Fibroblast of skin of scalp (primary cell): Measurements from ENCODE around the gene RIMOC1. TPM values are rescaled to one million over a fixed set of nuclear protein-coding genes. Genes with fewer than 3 reads are reported as not detected.

Experiments used
- DNase-seq: peaks from one replicate; pipeline ENCODE4 v3.0.0-alpha.2; 2013
- polyA plus RNA-seq, 2 experiments: library from polyadenylated mRNA; unstranded; fragments of 120-200 nt; gene quantifications; one replicate each; pipeline ENCODE4 v1.2.1, GENCODE V29; 2013; ENCODE audit not compliant: insufficient read length in 2 of 2

RIMOC1 gene, protein sequence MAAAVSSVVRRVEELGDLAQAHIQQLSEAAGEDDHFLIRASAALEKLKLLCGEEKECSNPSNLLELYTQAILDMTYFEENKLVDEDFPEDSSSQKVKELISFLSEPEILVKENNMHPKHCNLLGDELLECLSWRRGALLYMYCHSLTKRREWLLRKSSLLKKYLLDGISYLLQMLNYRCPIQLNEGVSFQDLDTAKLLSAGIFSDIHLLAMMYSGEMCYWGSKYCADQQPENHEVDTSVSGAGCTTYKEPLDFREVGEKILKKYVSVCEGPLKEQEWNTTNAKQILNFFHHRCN
- 19.4 TPM for polyA plus RNA-seq (2013, experiment 1 of 2; ENCODE audit: insufficient read length)
- polyA plus RNA-seq (2013, experiment 2 of 2; ENCODE audit: insufficient read length): 21.1 TPM

- DNase-seq: peak; percentile 100
Measured at GRCh38 chr5:41903892-41904799, at the start of gene RIMOC1. RIMOC1 (plus strand) TSS chr5:41904344; CDS start chr5:41904368, 24 bp downstream.

DNA sequence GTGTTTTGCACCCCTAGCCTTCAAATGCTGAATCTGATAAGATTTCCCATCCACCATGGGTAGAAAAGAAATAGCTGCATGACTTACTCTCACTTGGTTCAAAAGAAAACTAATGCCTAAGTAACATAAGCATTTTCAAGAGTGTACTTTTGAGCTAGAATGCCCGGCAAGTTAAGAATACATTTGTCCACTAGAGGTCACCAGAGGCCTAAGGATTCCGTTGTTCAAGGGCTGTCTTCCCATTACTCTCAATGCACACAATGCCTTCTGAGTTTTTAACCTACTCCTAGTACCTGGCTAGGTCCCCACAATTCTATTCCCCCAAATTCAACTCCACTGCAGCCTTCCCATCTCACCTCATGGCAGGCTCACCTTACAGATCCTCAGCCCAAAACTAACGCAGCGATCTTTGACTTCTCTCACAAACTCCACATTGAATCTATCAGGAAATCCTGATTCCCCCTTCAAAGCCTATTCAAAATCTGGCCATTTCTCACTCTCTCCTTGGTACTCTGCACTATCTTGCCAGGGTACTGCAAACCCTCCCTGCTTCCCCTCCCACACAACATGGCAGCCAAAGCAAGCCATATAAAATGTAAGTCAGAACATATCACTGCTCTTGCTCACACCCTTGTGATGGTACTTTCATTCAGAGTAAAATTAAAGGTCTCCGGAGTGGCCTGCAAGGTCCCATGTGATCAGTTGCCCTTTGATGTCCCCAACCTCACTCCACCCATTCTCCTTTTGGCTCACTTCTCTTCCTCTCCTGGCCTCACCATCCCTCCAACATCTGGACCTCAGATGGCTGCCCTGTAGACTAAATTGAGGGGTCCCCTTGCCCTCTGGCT, 47.3 kb upstream of the RIMOC1 start:
- DNase-seq: peak; percentile 62

DNA sequence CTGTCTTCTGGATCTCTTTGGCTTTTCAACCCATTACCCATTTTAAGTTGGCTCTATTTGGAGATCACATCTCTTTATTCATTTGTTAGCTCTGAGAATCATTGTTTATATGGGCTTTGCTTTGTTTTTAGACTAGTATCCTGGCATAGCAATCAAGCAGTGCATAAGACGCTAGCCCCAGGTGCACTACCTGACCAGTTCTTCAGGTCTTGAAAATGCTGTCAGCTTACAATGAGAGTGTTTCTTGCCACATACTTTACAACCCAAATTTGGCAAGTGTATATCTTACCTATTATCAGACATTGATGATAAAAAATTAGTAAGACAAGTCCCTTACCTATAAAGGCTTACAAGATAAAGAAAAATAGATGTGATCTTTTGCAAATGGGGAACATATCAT, 46.2 kb upstream of the RIMOC1 start:
- DNase-seq: no peak

- DNase-seq: no peak
Measured at GRCh38 chr5:41858890-41859289, 45.3 kb upstream of the RIMOC1 start.

- DNase-seq: peak; percentile 7
Measured at GRCh38 chr5:41863871-41864486, 40.2 kb upstream of the RIMOC1 start.

GRCh38 chr5:41869151-41869723, 34.9 kb upstream of the RIMOC1 start:
- DNase-seq: peak; percentile 9

- DNase-seq: peak; percentile 80
Measured at GRCh38 chr5:41869724-41870626, 34.2 kb upstream of the RIMOC1 start, which contains the start of gene OXCT1. OXCT1 (minus strand) TSS chr5:41870425; CDS start chr5:41870358, 67 bp downstream.

- no peak for DNase-seq
Measured at GRCh38 chr5:41870627-41871048, 33.5 kb upstream of the RIMOC1 start.

DNA sequence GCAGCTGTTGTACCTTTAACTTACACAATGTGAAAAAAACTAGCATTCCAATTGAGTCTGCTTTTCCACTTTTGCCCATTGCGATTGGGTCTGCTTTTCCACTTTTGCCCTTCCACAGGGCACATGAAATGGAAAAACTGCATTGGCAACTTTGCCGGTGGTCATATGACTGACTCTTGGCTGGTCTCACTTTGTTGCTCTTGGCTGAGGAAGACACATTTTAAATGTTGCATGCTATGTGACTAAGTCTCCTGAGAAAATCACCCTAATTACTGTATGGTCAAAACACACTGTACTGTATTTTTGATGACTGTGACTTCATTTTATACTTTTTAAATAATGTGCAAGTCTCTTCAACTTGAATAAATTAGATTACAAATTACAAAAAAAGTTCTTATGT, 32.3 kb upstream of the RIMOC1 start:
- peak; percentile 32 for DNase-seq

GRCh38 chr5:41874512-41875060, 29.6 kb upstream of the RIMOC1 start:
- no peak for DNase-seq

DNA sequence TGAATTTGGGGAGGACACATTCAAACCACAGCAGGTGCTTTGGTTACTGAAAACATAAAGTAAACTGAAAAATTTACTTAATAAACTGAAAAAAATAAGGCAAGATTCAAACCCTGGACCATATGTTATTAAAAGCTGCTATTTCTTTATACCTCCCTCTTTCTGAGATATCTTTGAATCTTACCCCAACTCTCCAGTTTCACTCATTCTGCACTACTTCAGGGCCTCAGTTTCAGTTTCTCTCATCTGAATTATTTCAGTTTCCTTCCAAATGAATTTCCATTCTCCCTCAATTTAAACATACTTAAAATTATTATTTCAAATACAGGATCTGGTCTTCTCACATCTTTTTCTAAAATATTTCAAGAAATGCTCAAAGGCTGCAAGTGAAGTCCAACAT, 29.0 kb upstream of the RIMOC1 start:
- no peak for DNase-seq

DNA sequence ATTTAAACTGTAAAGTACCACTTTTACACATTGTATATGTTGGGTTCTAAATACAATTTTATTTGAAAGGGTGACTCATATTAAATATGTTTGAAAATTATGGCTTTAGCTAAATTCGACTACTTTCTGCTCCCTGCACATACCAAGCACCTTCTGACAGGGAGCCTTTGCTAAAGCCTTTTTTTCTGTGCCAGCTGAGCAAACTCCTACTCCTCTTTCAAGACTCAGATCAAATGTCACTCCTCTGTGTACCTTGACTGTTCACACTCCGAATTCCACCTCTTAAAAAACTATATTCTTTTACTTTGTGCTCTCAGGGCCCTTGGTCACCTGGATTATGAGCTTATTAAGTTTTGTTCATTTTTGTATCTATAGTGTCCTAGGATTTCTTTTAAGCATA, 27.5 kb upstream of the RIMOC1 start:
- no peak for DNase-seq

GRCh38 chr5:41877408-41877807, 26.7 kb upstream of the RIMOC1 start:
- no peak for DNase-seq

GRCh38 chr5:41878173-41878572, 26.0 kb upstream of the RIMOC1 start:
- DNase-seq: no peak

DNA sequence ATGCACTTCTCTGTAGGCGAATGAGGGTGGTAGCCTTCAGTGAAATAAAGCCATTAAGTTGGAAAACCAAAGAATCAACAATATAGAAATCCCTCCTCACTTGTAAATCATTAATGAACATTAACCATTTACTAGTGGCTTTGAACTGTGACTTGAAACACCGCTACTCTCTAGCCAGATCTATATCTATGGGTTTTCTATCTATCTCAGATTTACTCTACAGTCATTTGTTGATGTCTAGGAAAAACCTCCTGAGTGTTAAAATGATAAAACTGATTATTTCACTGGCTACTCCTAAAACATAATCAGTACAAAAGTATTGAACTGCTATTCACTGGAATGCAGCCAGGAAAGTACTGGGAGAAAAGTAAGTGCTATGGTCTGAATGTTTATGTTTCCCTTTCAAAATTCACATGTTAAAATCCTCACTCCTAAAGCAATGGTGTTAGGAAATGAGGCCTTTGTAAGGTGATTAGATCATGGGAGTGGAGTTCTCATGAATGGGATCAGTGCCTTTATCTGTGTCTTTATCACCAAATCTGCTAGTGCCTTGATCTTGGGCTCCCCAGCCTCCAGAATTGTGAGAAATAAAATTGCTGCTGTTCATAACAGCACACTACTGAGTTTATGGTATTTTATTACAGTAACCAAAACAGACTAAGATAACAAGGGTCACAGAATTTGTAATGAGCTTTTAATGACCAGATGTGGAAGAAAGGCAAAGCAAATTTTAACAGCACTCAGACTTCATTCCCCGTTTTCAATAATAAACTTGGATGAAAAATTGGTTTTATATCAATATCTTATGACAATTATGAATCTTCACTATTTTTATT, 25.3 kb upstream of the RIMOC1 start:
- DNase-seq: no peak

DNA sequence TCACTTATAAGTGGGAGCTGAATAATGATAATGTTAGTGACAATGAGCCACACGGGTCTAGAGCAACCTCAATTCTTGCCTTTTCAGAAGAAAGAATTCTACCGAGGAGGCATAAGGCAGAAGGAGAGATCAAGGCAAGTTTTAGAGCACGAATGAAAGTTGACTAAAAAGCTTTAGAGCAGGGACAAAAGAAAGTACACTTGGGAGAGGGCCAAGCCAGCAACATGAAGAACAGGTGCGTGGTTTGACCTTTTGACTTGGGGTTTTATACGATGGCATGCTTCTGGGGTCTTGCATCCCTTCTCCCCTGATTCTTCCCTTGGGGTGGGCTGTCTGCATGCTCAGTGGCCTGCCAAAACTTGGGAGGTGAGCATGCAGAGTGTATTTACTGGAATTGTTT, 21.4 kb upstream of the RIMOC1 start:
- no peak for DNase-seq

DNA sequence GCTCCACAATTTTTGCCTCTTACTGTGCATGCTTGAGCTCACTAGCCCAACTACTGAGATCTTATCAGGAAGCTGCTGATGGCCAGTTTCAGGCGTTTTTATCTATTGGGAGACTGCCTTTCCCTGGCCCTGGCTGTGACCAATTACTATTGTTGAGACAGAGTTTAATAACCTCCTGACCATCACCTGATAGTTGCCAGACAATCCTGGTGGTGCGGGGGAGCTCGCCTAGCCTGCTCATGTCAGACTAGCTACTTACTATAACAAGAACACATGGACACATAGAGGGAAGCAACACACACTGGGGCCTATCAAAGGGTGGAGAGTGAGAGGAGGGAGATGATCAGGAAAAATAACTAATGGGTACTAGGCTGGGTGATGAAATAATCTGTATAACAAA, 20.9 kb upstream of the RIMOC1 start:
- DNase-seq: no peak

DNA sequence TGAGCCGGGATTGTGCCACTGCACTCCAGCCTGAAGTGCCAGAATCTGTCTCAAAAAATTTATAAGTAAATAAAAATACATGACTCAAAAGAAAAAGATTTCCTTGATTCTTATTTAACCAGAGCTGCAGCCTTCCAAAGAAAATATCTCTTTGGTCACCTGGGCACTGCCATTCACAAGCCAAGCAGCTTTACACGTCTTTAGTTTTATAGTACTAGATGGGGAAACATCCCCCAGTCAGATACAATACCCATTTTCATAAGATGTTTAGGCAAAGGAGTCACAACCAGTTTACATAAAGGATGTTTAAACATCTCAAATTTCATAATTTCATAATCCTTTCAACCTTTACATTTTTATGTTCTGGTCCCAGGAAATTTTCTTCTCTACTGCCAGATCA, 20.2 kb upstream of the RIMOC1 start:
- no peak for DNase-seq

DNA sequence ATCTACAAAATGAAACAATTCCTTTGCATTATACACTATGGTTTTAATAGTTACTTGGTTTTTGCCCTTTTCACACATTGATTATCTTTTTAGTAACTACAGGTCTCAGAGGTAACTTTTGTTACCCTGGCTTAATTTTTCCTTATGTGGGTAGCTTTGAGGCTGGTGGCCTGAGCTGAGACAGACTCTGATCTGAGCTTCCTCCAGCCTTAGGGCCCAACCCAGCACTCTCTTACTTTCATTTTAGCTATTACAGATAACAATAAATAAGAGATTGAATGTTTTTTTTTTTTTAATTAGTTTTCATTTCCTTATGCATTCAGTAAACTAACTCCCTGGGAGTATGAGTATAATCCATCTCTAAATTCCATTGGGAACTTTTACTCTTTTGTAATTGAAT, 18.9 kb upstream of the RIMOC1 start:
- no peak for DNase-seq
